ENCODE results near the gene P4HA1.
A peak's percentile ranks its signal among the peaks of the same experiment; 100 is the strongest.
"Not testable (repeated sequence)": the region's sequence is repeated elsewhere in the genome, so short reads cannot be mapped to it uniquely, and the experiment has no call there.

P4HA1 gene

DNA sequence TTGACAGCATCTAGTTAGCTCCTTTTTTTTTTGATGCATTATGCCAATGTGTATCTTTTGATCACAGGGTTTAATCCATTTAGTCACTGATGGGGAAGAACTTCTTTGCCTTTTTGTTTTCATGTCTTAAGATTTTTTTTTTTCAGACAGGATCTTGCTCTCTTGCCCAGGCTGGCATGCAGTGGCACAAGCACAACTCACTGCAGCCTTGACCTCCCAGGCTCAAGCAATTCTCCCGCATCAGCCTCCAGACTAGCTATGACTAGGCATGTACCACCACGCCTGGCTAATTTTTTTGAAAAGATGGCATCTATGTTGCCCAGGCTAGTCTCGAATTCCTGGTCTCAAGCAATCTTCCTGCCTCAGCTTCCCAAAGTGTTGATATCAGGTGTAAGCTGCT is 95.7 kb downstream of the P4HA1 start:
- Histone ChIP-seq H3K9ac (ENCODE audit: low read length) (no peak overlapping the region), H2BK12ac (ENCODE audit: low read length in 2 of 2) (no peak overlapping the region), H3K4me2 (ENCODE audit: low read length, poor library complexity, severe bottlenecking) (no peak overlapping the region), H3K9me3 (ENCODE audit: control insufficient read depth, low read length) (peaks cover 8% of the 10 kb centered on the region), H2BK120ac (ENCODE audit: low read depth, low read length) (no peak overlapping the region), H3K79me1 (replicated peaks; ENCODE audit: low read length, poor library complexity, severe bottlenecking) (no peaks in the 10 kb centered on the region), H2AFZ (ENCODE audit: low read depth, low read length) (no peak overlapping the region), H2AK5ac (ENCODE audit: low read length, severe bottlenecking) (no peak overlapping the region), H2BK5ac (ENCODE audit: low read depth, low read length, poor library complexity, severe bottlenecking) (no peak overlapping the region), H3K27ac (ENCODE audit: low read length, poor library complexity, severe bottlenecking) (no peak overlapping the region), H3K4me1 (ENCODE audit: control insufficient read depth, insufficient read depth, low read depth, low read length) (no peaks in the 10 kb centered on the region), H4K8ac (ENCODE audit: low read length) (no peak overlapping the region), H3K18ac (ENCODE audit: low read depth in 1 of 2, low read length in 2 of 2) (no peak overlapping the region), H4K91ac (ENCODE audit: low read length) (no peak overlapping the region), H3K36me3 (ENCODE audit: control insufficient read depth in 1 of 2, insufficient read depth in 2 of 2, low read depth in 1 of 2, low read length in 2 of 2) (peaks cover 6 to 59% of the 10 kb centered on the region in 2 experiments), H3K4me3 (ENCODE audit: insufficient read depth in 1 of 2, low read depth in 1 of 2, low read length in 2 of 2) (no peak overlapping the region), H3K23ac (ENCODE audit: low read length in 2 of 2) (no peak overlapping the region), H3K27me3 (ENCODE audit: control insufficient read depth in 1 of 2, insufficient read depth in 1 of 2, low read length in 2 of 2) (no peaks in the 10 kb centered on the region), H3K4ac (ENCODE audit: low read depth in 1 of 2, low read length in 2 of 2) (no peak overlapping the region), H2BK15ac (ENCODE audit: low read depth, poor library complexity, severe bottlenecking) (no peak overlapping the region), H3K14ac (ENCODE audit: low read length in 2 of 2) (no peak overlapping the region)
- no peak for DNase-seq
- WGBS = over 99% methylated on average over 3 of the region's 3 CpGs

DNA sequence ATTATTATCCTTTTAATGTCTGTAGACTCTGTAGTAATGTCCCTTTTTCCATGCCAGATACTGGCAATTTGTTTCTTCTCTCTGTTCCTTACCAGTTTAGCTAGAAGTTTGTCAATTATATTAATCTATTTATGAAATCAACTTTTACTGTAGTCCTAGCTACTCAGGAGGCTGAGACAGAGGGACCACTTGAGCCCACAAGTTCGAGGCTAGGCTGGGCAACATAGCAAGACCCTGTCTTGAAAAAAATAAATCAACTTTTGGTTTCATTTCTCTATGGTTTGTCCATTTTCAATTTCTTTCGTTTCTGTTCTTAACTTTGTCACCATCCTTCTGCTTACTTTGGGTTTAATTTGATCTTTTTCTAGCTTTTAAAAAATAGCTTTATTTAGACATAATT is 99.6 kb downstream of the P4HA1 start:
- H3K9me3 ChIP-seq (ENCODE audit: control insufficient read depth, low read length) = peaks cover 8% of the 10 kb centered on the region
- no peaks in the 10 kb centered on the region for H3K27me3 ChIP-seq (ENCODE audit: control insufficient read depth in 1 of 2, insufficient read depth in 1 of 2, low read length in 2 of 2)
- no peak overlapping the region for H3K9ac ChIP-seq (ENCODE audit: low read length)
- H3K4me2 ChIP-seq (ENCODE audit: low read length, poor library complexity, severe bottlenecking) = no peak overlapping the region
- no peak overlapping the region for H3K27ac ChIP-seq (ENCODE audit: low read length, poor library complexity, severe bottlenecking)
- H4K8ac ChIP-seq (ENCODE audit: low read length) = no peak overlapping the region
- no peak overlapping the region for H3K4me3 ChIP-seq (ENCODE audit: insufficient read depth in 1 of 2, low read depth in 1 of 2, low read length in 2 of 2)
- no peak overlapping the region for H2AK5ac ChIP-seq (ENCODE audit: low read length, severe bottlenecking)
- H2BK15ac ChIP-seq (ENCODE audit: low read depth, poor library complexity, severe bottlenecking) = no peak overlapping the region
- no peak overlapping the region for H2BK5ac ChIP-seq (ENCODE audit: low read depth, low read length, poor library complexity, severe bottlenecking)
- no peak overlapping the region for H2BK120ac ChIP-seq (ENCODE audit: low read depth, low read length)
- no peaks in the 10 kb centered on the region for H3K4me1 ChIP-seq (ENCODE audit: control insufficient read depth, insufficient read depth, low read depth, low read length)
- H3K36me3 ChIP-seq (ENCODE audit: control insufficient read depth in 1 of 2, insufficient read depth in 2 of 2, low read depth in 1 of 2, low read length in 2 of 2) = peaks cover 2 to 23% of the 10 kb centered on the region in 2 experiments
- 100% methylated on average over 1 of the region's 2 CpGs for WGBS
- no peak overlapping the region for H4K91ac ChIP-seq (ENCODE audit: low read length)
- H2BK12ac ChIP-seq (ENCODE audit: low read length in 2 of 2) = no peak overlapping the region
- H2AFZ ChIP-seq (ENCODE audit: low read depth, low read length) = no peak overlapping the region
- H3K23ac ChIP-seq (ENCODE audit: low read length in 2 of 2) = no peak overlapping the region
- no peak overlapping the region for H3K18ac ChIP-seq (ENCODE audit: low read depth in 1 of 2, low read length in 2 of 2)
- H3K4ac ChIP-seq (ENCODE audit: low read depth in 1 of 2, low read length in 2 of 2) = no peak overlapping the region
- no peaks in the 10 kb centered on the region for H3K79me1 ChIP-seq (replicated peaks; ENCODE audit: low read length, poor library complexity, severe bottlenecking)
- DNase-seq = no peak
- no peak overlapping the region for H3K14ac ChIP-seq (ENCODE audit: low read length in 2 of 2)

DNA sequence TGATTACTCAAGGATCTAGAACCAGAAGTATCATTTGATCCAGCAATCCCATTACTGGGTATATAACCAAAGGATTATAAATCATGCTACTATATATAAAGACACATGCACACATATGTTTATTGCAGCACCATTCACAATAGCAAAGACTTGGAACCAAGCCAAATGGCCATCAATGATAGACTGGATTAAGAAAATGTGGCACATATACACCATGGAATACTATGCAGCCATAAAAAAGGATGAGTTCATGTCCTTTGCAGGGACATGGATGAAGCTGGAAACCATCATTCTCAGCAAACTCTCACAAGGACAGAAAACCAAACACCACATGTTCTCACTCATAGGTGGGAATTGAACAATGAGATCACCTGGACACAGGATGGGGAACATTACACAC is 101.2 kb downstream of the P4HA1 start:
- not testable (repeated sequence) for H3K27ac ChIP-seq (ENCODE audit: low read length, poor library complexity, severe bottlenecking); H3K4ac ChIP-seq (ENCODE audit: low read depth in 1 of 2, low read length in 2 of 2); H3K4me1 ChIP-seq (ENCODE audit: control insufficient read depth, insufficient read depth, low read depth, low read length); H2BK120ac ChIP-seq (ENCODE audit: low read depth, low read length); H3K36me3 ChIP-seq (ENCODE audit: control insufficient read depth in 1 of 2, insufficient read depth in 2 of 2, low read depth in 1 of 2, low read length in 2 of 2); H4K91ac ChIP-seq (ENCODE audit: low read length); H4K8ac ChIP-seq (ENCODE audit: low read length); H3K9me3 ChIP-seq (ENCODE audit: control insufficient read depth, low read length); H3K9ac ChIP-seq (ENCODE audit: low read length); H2BK12ac ChIP-seq (ENCODE audit: low read length in 2 of 2); H3K23ac ChIP-seq (ENCODE audit: low read length in 2 of 2); H3K18ac ChIP-seq (ENCODE audit: low read depth in 1 of 2, low read length in 2 of 2); H3K4me2 ChIP-seq (ENCODE audit: low read length, poor library complexity, severe bottlenecking); H3K79me1 ChIP-seq (replicated peaks; ENCODE audit: low read length, poor library complexity, severe bottlenecking); H2BK15ac ChIP-seq (ENCODE audit: low read depth, poor library complexity, severe bottlenecking); DNase-seq; H3K4me3 ChIP-seq (ENCODE audit: insufficient read depth in 1 of 2, low read depth in 1 of 2, low read length in 2 of 2); H3K14ac ChIP-seq (ENCODE audit: low read length in 2 of 2); H2AFZ ChIP-seq (ENCODE audit: low read depth, low read length); H2AK5ac ChIP-seq (ENCODE audit: low read length, severe bottlenecking); H3K27me3 ChIP-seq (ENCODE audit: control insufficient read depth in 1 of 2, insufficient read depth in 1 of 2, low read length in 2 of 2); H2BK5ac ChIP-seq (ENCODE audit: low read depth, low read length, poor library complexity, severe bottlenecking)

DNA sequence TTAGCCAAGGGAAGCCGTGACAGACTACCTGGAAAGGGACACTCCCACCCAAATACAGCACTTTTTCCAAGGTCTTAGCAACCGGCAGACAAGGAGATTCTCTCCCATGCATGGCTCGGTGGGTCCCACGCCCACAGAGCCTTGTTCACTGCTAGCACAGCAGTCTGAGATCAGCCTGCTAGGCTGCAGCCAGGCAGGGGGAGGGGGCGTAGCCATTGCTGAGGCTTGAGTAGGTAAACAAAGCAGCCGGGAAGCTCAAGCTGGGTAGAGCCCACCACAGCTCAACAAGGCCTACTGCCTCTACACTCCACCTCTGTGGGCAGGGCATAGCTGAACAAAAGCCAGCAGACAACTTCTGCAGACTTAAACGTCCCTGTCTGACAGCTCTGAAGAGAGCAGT is 106.9 kb downstream of the P4HA1 start:
- not testable (repeated sequence) for H3K4me1 ChIP-seq (ENCODE audit: control insufficient read depth, insufficient read depth, low read depth, low read length); H3K9me3 ChIP-seq (ENCODE audit: control insufficient read depth, low read length); H3K4me2 ChIP-seq (ENCODE audit: low read length, poor library complexity, severe bottlenecking); H4K91ac ChIP-seq (ENCODE audit: low read length); H2BK12ac ChIP-seq (ENCODE audit: low read length in 2 of 2); H2BK120ac ChIP-seq (ENCODE audit: low read depth, low read length); DNase-seq; H3K18ac ChIP-seq (ENCODE audit: low read depth in 1 of 2, low read length in 2 of 2); H2AK5ac ChIP-seq (ENCODE audit: low read length, severe bottlenecking); H3K4ac ChIP-seq (ENCODE audit: low read depth in 1 of 2, low read length in 2 of 2); H2BK5ac ChIP-seq (ENCODE audit: low read depth, low read length, poor library complexity, severe bottlenecking); H3K27me3 ChIP-seq (ENCODE audit: control insufficient read depth in 1 of 2, insufficient read depth in 1 of 2, low read length in 2 of 2); H3K4me3 ChIP-seq (ENCODE audit: insufficient read depth in 1 of 2, low read depth in 1 of 2, low read length in 2 of 2); H3K79me1 ChIP-seq (replicated peaks; ENCODE audit: low read length, poor library complexity, severe bottlenecking); H2AFZ ChIP-seq (ENCODE audit: low read depth, low read length); H3K27ac ChIP-seq (ENCODE audit: low read length, poor library complexity, severe bottlenecking); H3K36me3 ChIP-seq (ENCODE audit: control insufficient read depth in 1 of 2, insufficient read depth in 2 of 2, low read depth in 1 of 2, low read length in 2 of 2); H2BK15ac ChIP-seq (ENCODE audit: low read depth, poor library complexity, severe bottlenecking); H3K9ac ChIP-seq (ENCODE audit: low read length); H4K8ac ChIP-seq (ENCODE audit: low read length); H3K14ac ChIP-seq (ENCODE audit: low read length in 2 of 2)
- H3K23ac ChIP-seq (ENCODE audit: low read length in 2 of 2) = peak overlapping the region in 1 of 2 experiments; percentile 59
- WGBS = 92% methylated on average over 7 of the region's 7 CpGs
